GM21529 (cell line): ENCODE results near the gene OTOF.
"Not testable (repeated sequence)": the region's sequence is repeated elsewhere in the genome, so short reads cannot be mapped to it uniquely, and the experiment has no call there.

ENCODE experiments used
- ATAC-seq: cut with Tn5 transposase; IDR thresholded peaks from one replicate; pipeline ENCODE4 v1.9.1; 2021; ENCODE audit not compliant: unreplicated experiment

OTOF gene

DNA sequence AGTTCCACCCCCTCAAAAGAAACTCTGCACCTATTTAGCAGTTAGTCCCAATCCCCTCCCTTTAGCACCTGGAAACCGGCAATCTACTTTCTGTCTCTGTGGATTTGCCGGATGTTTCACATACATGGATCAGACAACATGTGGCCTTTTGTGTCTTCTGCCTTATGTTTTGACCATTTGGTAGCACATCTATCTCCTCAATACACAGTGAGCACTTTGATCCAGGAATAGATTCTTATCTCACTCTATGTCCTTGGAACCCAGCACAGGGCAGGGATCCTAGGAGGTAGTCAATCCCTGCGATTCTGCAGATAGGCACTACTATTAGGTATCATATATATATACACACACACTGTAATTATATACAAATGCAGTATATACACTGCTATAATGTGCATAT, 3.8 kb upstream of the OTOF start:
- ATAC-seq = no peak

DNA sequence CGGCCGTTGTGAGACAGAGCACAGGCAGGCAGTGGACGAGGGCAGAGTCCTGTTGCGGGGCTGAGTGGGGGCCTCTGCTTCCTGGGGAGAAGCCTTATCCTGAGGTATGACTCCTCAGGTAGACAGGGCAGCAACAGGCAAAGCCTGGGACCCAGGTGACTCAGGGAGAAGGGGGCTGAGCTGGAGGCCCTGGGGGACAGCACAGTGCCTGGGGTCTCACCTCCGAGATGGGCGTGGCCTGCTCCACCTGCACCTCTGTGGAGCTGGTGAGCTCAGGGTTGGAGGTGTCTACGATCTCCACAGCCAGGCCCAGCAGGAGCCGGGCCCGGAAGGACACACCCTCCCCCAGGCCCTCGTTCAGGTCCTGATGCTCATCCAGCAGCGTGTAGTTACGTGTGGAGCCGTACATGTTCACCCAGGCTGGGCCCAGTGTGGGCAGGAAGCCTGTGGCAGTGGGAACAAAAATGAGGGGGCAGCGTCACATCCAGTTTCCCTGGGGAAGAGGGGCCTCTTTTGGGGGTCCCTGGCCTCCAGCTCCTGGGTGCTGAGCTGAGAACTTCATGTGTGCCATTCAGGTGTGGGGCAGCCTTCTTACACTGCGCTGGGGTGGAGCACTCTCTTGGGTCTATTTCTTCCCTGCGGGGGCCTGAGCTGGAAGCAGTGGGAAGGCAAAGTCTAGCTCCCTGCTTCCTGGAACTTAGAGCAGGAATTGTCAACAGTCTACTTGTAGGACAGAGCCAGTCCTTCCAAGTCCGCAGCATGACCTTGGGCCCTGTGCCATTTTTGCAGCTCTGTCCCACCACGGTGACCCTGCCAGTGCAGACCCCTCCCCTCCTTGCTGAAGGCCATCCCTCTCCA, 2.9 kb upstream of the OTOF start:
- no peak for ATAC-seq

- no peak for ATAC-seq
Observed at GRCh38 chr2:26479789-26480565, 2.1 kb upstream of the OTOF start.

- no peak for ATAC-seq
Observed at GRCh38 chr2:26479131-26479788, 1.3 kb upstream of the OTOF start.

DNA sequence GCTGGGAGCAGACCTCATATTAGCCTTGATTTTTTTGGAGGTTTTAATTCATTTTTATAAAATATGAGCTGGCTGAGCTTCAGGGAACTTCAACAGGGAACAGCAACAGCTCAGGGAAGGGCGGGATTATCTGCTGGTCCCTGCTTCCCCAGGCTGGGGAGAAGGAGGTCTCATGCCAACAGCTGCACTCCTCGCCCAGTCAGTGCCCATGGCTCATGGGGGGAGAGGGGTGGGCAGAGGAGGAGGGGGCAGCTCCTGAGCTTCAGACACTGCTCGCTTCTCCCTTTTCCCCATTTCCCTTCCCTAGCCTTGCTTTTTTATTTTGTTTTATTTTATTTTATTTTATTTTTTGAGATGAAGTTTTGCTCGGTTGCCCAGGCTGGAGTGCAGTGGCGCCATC, 442 bp upstream of the OTOF start:
- ATAC-seq = no peak

GRCh38 chr2:26477126-26477910, 606 bp downstream of the OTOF start:
- ATAC-seq = no peak

DNA sequence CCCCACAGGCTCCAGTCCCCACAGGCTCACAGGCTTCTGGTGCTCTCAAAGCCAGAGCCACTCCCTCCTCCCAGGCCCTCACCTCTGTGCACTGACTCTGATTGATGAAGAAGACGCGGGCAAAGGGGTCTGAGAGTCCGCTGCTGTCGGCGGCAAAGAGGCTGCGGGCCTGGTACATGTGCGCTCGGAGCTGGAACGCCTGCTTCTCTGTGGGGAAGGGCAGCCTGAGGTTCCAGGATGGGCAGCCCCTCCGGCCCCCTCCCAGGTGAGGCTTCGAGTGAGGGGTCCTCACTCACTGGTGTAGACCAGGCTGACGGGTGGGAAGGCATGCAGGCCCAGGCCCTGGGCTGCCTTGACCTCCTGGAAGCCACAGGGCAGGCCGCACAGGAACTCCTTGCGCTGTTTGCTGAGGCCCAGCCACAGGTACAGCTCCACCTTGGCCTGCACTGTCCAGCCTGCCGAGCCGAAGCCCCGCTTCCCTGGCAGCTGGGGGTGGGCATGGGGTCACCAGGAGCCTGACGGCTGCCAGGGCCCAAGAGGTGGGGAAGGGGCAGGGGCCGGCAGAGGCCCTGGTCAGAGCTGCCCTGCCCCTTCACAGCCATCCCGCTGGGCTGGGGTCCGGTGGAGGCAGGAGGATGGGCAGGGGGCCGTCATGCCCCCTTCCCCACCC, 2.0 kb downstream of the OTOF start:
- ATAC-seq = no peak

DNA sequence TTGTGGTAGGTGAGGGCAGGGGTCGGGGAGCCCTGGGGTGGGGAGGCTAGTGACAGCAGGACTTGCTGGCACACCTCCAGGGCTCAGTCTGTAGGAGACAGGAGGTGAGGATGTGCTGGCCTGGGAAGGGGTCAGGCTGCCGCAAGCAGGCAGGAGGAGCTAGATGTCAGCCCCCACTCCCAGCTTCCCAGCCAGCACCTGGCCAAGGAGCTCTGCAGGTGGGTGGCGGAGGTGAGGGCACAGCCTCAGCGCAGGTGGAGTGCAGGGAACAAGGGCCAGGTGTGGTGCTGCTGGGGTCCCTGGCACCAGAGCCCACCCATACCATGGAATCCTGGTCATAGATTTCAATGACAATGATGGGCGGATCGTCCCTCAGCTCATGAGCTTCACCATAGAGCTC, 2.9 kb downstream of the OTOF start:
- no peak for ATAC-seq

DNA sequence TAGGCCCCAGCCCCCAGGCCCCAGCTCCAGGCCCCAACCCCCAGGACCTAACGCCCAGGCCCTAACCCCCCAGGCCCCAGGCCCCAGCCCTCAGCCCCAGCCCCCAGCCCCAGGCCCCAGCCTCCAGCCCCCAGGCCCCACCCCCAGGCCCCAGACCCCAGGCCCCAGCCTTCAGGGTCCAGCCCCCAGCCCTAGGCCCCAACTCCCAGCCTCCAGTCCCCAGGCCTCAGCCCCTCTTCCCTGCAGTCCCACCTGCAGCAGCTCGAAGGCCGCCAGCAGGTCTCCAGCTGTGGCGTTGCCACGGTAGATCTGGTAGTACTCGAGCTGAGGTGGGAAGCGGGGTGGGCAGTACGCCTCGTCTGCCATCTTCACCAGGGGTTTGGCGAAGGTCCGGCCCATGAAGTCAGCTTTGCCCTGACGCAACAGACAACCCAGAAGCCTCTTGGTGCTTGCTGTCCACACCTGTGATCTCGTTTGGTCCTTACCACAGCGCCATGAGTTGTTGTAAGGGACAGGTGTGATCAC, 3.6 kb downstream of the OTOF start:
- ATAC-seq = no peak

- no peak for ATAC-seq
Observed at GRCh38 chr2:26473796-26474195, 4.1 kb downstream of the OTOF start.

- ATAC-seq = no peak
Observed at GRCh38 chr2:26472821-26473655, 4.9 kb downstream of the OTOF start.

DNA sequence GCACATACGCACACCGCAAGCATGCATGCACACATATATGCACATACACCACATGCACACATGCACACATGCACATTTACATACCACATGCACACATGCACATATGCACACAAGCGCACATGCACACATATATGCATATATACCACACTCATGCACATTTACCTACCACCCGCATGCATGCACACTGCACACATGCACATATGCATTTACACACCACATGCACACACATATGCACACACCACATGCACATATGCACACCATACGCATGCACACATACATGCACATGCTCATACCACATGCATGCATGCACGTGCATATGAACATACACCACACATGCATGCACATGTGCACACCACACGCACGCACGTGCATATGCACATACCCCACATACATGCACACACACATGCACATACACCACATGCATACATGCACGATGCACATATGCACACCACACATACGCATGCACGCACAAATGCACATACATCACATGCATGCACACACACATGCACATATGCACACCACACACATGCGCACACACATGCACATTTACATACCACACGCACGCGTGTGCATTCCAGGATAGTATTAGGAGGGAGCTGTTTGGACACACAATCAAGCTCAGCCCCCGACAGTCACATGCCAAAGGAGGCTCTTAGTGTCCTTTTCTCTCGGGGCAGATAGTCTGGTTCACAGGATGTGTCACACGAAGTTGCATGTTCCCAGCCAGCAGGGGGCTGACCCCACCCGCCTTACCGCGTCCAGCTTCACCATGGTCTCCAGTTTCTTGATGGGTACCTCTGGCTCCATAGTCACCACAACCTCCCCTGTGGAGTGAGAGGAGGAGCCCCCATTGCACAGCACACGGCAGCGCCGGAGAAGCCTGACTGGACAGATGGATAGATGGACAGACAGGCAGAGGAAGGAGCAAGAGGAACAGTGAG, 5.9 kb downstream of the OTOF start:
- ATAC-seq = no peak

DNA sequence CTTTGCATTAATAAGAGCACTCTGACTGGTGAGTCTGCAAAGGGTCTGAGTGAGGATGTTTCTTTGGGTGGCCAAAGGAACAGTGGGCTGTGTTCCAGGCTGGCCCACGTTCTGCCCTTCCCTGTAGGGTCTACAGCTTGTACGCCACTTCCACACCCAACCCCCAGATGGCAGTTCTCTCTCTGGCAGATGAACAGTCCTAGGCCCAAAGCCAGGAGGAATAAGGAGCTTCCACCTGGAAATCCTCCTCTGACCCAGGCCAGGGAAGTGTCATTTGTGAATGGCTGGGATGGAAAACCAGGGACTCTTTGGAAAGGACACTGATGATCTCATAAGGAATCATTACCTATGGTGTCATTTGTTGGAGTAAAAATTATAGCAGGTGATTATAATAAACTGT, 6.6 kb downstream of the OTOF start:
- no peak for ATAC-seq

DNA sequence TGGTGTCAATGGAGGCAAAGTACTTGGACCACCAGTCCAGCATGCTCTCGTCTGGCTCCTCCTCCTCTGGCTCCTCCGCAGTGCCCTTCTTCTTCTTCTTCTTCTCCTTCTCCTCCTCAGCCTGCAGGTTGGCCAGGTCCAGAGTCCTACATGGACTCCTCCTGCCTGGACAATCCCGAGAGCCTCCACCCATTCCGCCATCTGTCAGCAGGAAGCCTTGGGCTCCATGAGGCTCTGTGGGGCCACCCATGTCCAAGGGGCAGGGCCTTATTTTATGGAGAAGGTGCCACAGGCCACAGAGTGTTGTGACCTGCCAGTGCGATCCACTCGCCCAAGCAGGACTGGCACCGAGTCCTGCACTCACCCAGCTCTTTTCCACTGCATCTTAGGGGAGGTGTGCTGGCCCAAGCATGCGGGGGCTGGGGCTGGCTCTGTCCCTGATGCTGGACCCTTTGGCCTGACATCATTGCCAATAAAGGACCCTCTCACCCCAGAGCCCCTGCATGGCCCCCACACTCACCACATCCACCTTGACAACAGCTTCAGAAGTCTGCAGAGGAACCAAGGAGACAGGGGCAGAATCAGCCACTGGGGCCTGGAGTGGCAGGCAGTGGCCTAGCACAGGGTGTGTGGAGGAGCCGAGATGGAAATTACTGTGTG, 7.2 kb downstream of the OTOF start:
- ATAC-seq = no peak

DNA sequence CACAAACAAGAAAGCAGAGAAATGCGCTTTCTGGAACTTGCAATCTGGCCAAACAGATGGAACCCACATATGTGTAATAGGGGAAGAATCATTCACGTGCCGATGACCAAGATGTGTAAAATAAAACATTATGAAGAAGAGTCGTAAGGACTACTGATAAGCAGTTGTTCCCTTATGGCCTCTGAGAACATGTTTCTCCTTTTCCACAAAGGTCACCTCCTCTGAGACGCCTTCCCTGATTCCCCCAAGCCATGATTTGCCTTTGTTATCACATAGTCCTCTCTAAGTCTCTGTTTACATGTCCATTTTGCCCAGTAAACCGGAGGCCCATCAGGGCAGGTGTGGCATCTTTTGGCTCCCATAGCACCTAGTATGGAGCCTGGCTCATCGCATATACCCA, 8.0 kb downstream of the OTOF start:
- ATAC-seq = no peak

DNA sequence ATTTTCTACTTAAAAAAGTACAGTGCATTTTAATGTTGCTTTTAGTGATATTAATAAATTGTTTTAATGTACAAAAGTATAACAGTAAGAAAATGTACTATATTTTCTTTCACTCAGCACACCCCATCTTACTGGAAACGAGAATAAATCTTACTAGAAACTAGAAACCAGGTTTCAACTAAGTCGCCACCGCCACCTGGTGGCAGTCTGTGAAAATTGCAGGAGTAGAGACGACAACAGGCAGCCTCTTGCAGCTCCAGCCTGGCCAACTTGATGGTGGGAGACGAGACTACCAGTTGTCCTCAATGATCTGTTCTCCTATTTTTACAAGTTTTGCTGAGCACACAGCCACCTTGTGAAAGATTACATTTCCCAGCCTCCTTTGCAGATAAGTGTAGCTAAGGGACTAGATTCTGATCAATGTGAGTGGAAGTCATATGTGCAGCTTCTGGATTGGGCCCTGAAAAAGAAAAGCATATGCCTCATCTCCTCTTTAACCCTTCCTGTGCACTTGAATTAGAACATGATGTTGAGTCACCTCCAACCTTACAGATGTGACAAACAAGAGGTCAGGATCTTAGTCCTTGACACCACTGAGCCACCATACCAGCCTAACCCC, 8.7 kb downstream of the OTOF start:
- no peak for ATAC-seq

DNA sequence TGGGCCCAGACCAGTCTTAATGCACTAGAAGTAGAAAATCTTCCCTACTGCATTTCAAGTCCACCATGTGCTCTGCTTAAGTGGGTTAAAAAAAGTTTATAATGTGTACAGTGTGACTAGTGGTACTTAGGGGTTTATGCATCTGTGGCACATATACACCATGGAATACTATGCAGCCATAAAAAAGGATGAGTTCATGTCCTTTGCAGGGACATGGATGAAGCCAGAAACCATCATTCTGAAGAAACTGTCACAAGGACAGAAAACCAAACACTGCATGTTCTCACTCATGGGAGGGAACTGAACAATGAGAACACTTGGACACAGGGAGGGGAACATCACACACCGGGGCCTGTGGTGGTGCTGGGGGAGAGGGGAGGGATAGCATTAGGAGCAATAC, 9.4 kb downstream of the OTOF start:
- not testable (repeated sequence) for ATAC-seq
